ENCODE data around the gene EML6.

DNA sequence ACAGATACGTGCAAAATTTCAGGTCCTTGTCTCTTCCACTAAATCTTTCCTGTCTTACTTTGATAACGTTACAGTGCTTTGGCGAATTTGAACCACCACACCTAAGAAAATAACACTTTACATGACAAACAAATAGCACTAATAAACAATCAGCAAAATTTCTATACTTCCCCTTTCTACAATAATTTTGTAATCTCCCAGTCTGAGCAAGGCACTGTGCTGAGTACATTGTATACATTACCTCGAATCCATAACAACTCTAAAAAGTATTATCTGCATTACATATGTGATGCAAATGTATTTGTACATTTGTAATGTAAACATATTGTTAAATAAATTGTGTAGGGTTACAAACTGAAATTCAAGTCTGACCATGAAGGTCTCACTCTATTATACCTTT, 276.9 kb downstream of the EML6 start:
- TF ChIP-seq, protein P1, sequence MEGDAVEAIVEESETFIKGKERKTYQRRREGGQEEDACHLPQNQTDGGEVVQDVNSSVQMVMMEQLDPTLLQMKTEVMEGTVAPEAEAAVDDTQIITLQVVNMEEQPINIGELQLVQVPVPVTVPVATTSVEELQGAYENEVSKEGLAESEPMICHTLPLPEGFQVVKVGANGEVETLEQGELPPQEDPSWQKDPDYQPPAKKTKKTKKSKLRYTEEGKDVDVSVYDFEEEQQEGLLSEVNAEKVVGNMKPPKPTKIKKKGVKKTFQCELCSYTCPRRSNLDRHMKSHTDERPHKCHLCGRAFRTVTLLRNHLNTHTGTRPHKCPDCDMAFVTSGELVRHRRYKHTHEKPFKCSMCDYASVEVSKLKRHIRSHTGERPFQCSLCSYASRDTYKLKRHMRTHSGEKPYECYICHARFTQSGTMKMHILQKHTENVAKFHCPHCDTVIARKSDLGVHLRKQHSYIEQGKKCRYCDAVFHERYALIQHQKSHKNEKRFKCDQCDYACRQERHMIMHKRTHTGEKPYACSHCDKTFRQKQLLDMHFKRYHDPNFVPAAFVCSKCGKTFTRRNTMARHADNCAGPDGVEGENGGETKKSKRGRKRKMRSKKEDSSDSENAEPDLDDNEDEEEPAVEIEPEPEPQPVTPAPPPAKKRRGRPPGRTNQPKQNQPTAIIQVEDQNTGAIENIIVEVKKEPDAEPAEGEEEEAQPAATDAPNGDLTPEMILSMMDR (IDR thresholded peaks at IDR 0.05), result no peak
- TF ChIP-seq, protein P2, sequence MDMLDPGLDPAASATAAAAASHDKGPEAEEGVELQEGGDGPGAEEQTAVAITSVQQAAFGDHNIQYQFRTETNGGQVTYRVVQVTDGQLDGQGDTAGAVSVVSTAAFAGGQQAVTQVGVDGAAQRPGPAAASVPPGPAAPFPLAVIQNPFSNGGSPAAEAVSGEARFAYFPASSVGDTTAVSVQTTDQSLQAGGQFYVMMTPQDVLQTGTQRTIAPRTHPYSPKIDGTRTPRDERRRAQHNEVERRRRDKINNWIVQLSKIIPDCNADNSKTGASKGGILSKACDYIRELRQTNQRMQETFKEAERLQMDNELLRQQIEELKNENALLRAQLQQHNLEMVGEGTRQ (IDR thresholded peaks at IDR 0.05; ENCODE audit: borderline replicate concordance, low read depth, low read length), result no peak
- no peak for TF ChIP-seq EZH2phosphoT487 (IDR thresholded peaks at IDR 0.05; ENCODE audit: borderline replicate concordance, low read depth)
- TF ChIP-seq MXI1 (IDR thresholded peaks at IDR 0.05; ENCODE audit: low read depth, low read length), result no peak
- no peak for TF ChIP-seq TAF1 (IDR thresholded peaks at IDR 0.05; ENCODE audit: borderline replicate concordance, low read depth, low read length)
- no peak for TF ChIP-seq RFX5 (IDR thresholded peaks at IDR 0.05; ENCODE audit: low read length)
- no peak for TF ChIP-seq SMC3 (IDR thresholded peaks at IDR 0.05; ENCODE audit: low read depth, low read length)

Measured in SK-N-SH (cell line).